DND-41 (cell line): Measurements from ENCODE around the gene BCR.

Experiments used
- CTCF ChIP-seq: IDR thresholded peaks from 2 replicates; pipeline ENCODE4 v1.5.1; 2012; ENCODE audit warnings: borderline replicate concordance, low read length, moderate library complexity, mild to moderate bottlenecking; ENCODE audit not compliant: poor library complexity, severe bottlenecking; ENCODE audit errors: extremely low read depth
- EZH2 ChIP-seq: IDR thresholded peaks from 3 replicates; pipeline ENCODE4 v1.6.1; 2012; ENCODE audit warnings: borderline replicate concordance, low read depth, mild to moderate bottlenecking, moderate library complexity, low read length, inconsistent platforms; ENCODE audit not compliant: severe bottlenecking

DNA sequence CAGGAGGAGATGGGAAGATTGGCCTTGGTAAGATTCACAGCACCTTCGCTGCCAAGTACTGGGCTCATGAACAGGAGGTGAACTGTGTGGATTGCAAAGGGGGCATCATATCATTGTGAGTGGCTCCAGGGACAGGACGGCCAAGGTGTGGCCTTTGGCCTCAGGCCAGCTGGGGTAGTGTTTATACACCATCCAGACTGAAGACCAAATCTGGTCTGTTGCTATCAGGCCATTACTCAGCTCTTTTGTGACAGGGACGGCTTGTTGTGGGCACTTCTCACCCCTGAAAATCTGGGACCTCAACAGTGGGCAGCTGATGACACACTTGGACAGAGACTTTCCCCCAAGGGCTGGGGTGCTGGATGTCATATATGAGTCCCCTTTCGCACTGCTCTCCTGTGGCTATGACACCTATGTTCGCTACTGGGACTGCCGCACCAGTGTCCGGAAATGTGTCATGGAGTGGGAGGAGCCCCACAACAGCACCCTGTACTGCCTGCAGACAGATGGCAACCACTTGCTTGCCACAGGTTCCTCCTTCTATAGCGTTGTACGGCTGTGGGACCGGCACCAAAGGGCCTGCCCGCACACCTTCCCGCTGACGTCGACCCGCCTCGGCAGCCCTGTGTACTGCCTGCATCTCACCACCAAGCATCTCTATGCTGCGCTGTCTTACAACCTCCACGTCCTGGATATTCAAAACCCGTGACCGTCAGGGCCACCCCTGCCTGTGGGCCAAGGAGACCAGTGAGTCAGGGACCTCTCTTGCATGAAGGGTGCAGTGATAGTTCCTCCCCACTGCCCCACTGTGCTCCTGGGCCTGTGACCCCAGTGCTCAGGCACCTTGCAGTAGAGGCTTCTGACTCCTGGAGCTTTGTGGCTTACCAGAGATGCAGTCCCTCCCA is 83.6 kb downstream of the BCR start:
- no peak for TF ChIP-seq CTCF
- TF ChIP-seq EZH2: no peak
